K562 (cell line): ENCODE data around the gene RTBDN. TPM values are rescaled to one million over a fixed set of nuclear protein-coding genes. Genes with fewer than 3 reads are reported as not detected.

Source experiments
- BCLAF1 ChIP-seq, 2 experiments: fragments of 450-650 bp in 1 of 2; IDR thresholded peaks; 2 replicates each; pipeline ENCODE4 v1.6.1; 2011 to 2017; ENCODE audit warnings: low read depth in 2 of 2, antibody characterized with exemption in 1 of 2, borderline replicate concordance in 1 of 2, low read length in 1 of 2, mild to moderate bottlenecking in 1 of 2, mixed read lengths in 1 of 2; ENCODE audit not compliant: control insufficient read depth in 1 of 2
- C11orf30 ChIP-seq: fragments of 450-650 bp; IDR thresholded peaks from 2 replicates; pipeline ENCODE4 v1.6.1; 2016; ENCODE audit warnings: low read depth, mild to moderate bottlenecking
- CEBPG ChIP-seq, 3 experiments: fragments of 200-800 bp in 1 of 3; sonication (Bioruptor generic) in 1 of 3; sonication (generic) in 1 of 3; formaldehyde crosslinking in 1 of 3; IDR thresholded peaks in 2 of 3; conservative IDR thresholded peaks in 1 of 3; 2 replicates each; pipeline versions ENCODE4 v1.6.1 to v1.8.0; 2016 to 2022; ENCODE audit warnings: missing compliant biosample characterization in 2 of 3, missing genetic modification characterization in 2 of 3, mild to moderate bottlenecking in 1 of 3, missing genetic modification reagents in 1 of 3
- EP300 ChIP-seq: IDR thresholded peaks from 2 replicates; pipeline ENCODE4 v1.6.1; 2012; ENCODE audit warnings: low read length, improper control_type of control experiment
- ETV1 ChIP-seq: fragments of 450-650 bp; conservative IDR thresholded peaks from 2 replicates; pipeline ENCODE4 v1.6.1; 2016; ENCODE audit warnings: missing genetic modification characterization, control low read depth, low read depth, missing compliant biosample characterization
- HSF4 ChIP-seq: fragments of 250-450 bp; sonication (Bioruptor Pico); IDR thresholded peaks from 2 replicates; pipeline ENCODE4 v2.1.2; 2022; ENCODE audit warnings: mild to moderate bottlenecking, moderate library complexity, borderline replicate concordance
- MAX ChIP-seq: sonication (generic); formaldehyde crosslinking; IDR thresholded peaks from 2 replicates; pipeline ENCODE4 v1.9.0; 2022; ENCODE audit warnings: mild to moderate bottlenecking, missing genetic modification reagents
- MCM7 ChIP-seq, 2 experiments: fragments of 450-650 bp; IDR thresholded peaks; 2 replicates each; pipeline ENCODE4 v1.6.1; 2016 to 2018
- NFATC3 ChIP-seq: fragments of 450-650 bp; IDR thresholded peaks from 2 replicates; pipeline ENCODE4 v1.6.1; 2017; ENCODE audit warnings: mild to moderate bottlenecking
- PML ChIP-seq: IDR thresholded peaks from 2 replicates; pipeline ENCODE4 v1.6.1; 2012; ENCODE audit warnings: low read length, inconsistent platforms
- PRMT5 ChIP-seq: sonication (generic); formaldehyde crosslinking; IDR thresholded peaks from 2 replicates; pipeline ENCODE4 v1.5.0; 2020; ENCODE audit warnings: missing genetic modification reagents
- SIN3A ChIP-seq, 2 experiments: fragments of 150-350 bp in 1 of 2; IDR thresholded peaks; 2 replicates each; pipeline ENCODE4 v1.6.1; 2011 to 2016; ENCODE audit warnings: borderline replicate concordance in 2 of 2, low read depth in 2 of 2, low read length in 2 of 2, mild to moderate bottlenecking in 2 of 2, moderate library complexity in 2 of 2; ENCODE audit not compliant: control insufficient read depth in 1 of 2
- STAT5B ChIP-seq: fragments of 250-450 bp; sonication (Bioruptor Pico); IDR thresholded peaks from 2 replicates; pipeline ENCODE4 v1.8.0; 2021; ENCODE audit warnings: mild to moderate bottlenecking, inconsistent platforms
- TOE1 ChIP-seq, 2 experiments: fragments of 450-650 bp in 1 of 2; sonication (generic) in 1 of 2; formaldehyde crosslinking in 1 of 2; IDR thresholded peaks; 2 replicates each; pipeline versions ENCODE4 v1.7.1 to v1.8.0; 2016 to 2022; ENCODE audit warnings: borderline replicate concordance in 2 of 2, mild to moderate bottlenecking in 2 of 2, antibody characterized with exemption in 1 of 2, inconsistent platforms in 1 of 2, low read depth in 1 of 2, missing genetic modification reagents in 1 of 2, moderate library complexity in 1 of 2
- ZBTB34 ChIP-seq: fragments of 250-450 bp; sonication (Bioruptor Pico); IDR thresholded peaks from 2 replicates; pipeline ENCODE4 v1.8.0; 2021; ENCODE audit warnings: mild to moderate bottlenecking, moderate library complexity
- ZFP91 ChIP-seq: sonication (generic); formaldehyde crosslinking; IDR thresholded peaks from 2 replicates; pipeline ENCODE4 v1.8.0; 2022; ENCODE audit warnings: mild to moderate bottlenecking, missing genetic modification reagents
- ZNF589 ChIP-seq: fragments of 200-800 bp; sonication (Bioruptor generic); IDR thresholded peaks from 2 replicates; pipeline ENCODE4 v1.6.1; 2016; ENCODE audit warnings: low read depth, missing genetic modification characterization, missing compliant biosample characterization
- polyA plus RNA-seq, 8 experiments: library from polyadenylated mRNA; depleted of rRNA in 4 of 8; stranded (reverse) in 5 of 8; unstranded in 3 of 8; fragments of >200 nt; fragmentation: Nextera tagmentation in 2 of 8; fragmentation: Illumina TruSeq in 1 of 8; extraction: Ambion mirVana in 2 of 8; extraction: Trizol in 1 of 8; gene quantifications; 2 replicates each; pipeline versions ENCODE4 v1.2.1 to v1.2.3, GENCODE V29; 2011 to 2014; ENCODE audit warnings: inconsistent platforms in 1 of 8, missing spikeins in 1 of 8
- total RNA-seq, 7 experiments: library from RNA; depleted of rRNA in 6 of 7; stranded (reverse); fragments of >200 nt in 6 of 7; fragmentation: Illumina TruSeq in 2 of 7; extraction: Trizol in 2 of 7; gene quantifications; 2 replicates each; pipeline versions ENCODE4 v1.2.1 to v1.2.3, GENCODE V29; 2011 to 2021; ENCODE audit warnings: low replicate concordance in 1 of 7

The RTBDN gene
- total and polyA plus RNA-seq, 9 of the 15 experiments (the other 6 are each of a cell fraction or from before 2014, with no cell fraction given): 0.20 to 2.3 (median 0.72) TPM; not detected in 1

GRCh38 chr19:12867120-12868099 lies 33.0 kb upstream of the RTBDN start (continued):
- TF ChIP-seq SIN3A (IDR thresholded peaks at IDR 0.05; ENCODE audit: borderline replicate concordance in 2 of 2, control insufficient read depth in 1 of 2, low read depth in 2 of 2, low read length in 2 of 2): no peak
- TF ChIP-seq STAT5B (CRISPR knock-in tag): no peak
- TF ChIP-seq TOE1 (IDR thresholded peaks at IDR 0.05; ENCODE audit: borderline replicate concordance): no peak
- TF ChIP-seq TOE1 (CRISPR knock-in tag; IDR thresholded peaks at IDR 0.05; ENCODE audit: borderline replicate concordance, low read depth): no peak
- TF ChIP-seq C11orf30: no peak
- no peak for TF ChIP-seq PRMT5
- TF ChIP-seq MAX (CRISPR knock-in tag): no peak
- no peak for TF ChIP-seq ETV1 (tag)
- no peak for TF ChIP-seq CEBPG (CRISPR knock-in tag; IDR thresholded peaks at IDR 0.05)
- TF ChIP-seq CEBPG (tag; conservative IDR thresholded peaks at IDR 0.05 in 1 of 2, IDR thresholded peaks at IDR 0.05 in 1 of 2): no peak
- TF ChIP-seq NFATC3: no peak
- no peak for TF ChIP-seq EP300
- no peak for TF ChIP-seq ZNF589 (CRISPR knock-in tag)
- TF ChIP-seq ZBTB34 (CRISPR knock-in tag): no peak
- TF ChIP-seq PML: no peak
- no peak for TF ChIP-seq BCLAF1 (IDR thresholded peaks at IDR 0.05; ENCODE audit: borderline replicate concordance in 1 of 2, control insufficient read depth in 1 of 2, low read depth in 2 of 2, low read length in 1 of 2)
- TF ChIP-seq ZFP91: no peak
- no peak for TF ChIP-seq MCM7 (IDR thresholded peaks at IDR 0.05)
- no peak for TF ChIP-seq HSF4 (CRISPR knock-in tag)
